Measurements from ENCODE around the gene MSANTD1. TPM values are rescaled to one million over a fixed set of nuclear protein-coding genes. Genes with fewer than 3 reads are reported as not detected.

MSANTD1 gene
- total RNA-seq, 2 donors from 2014 or later, result 1.00 to 2.5 TPM

- Histone ChIP-seq H3K9me3 (ENCODE audit: control insufficient read depth, low read length) (no peaks in the 10 kb centered on the region), H3K9ac (ENCODE audit: extremely low read depth, low read length, poor library complexity, severe bottlenecking) (no peak overlapping the region)
- peaks cover 40% of the 10 kb centered on the region for H3K4me1 Mint-ChIP-seq
These were observed 52.7 kb downstream of the MSANTD1 start for GRCh38 chr4:3301450-3302172.

DNA sequence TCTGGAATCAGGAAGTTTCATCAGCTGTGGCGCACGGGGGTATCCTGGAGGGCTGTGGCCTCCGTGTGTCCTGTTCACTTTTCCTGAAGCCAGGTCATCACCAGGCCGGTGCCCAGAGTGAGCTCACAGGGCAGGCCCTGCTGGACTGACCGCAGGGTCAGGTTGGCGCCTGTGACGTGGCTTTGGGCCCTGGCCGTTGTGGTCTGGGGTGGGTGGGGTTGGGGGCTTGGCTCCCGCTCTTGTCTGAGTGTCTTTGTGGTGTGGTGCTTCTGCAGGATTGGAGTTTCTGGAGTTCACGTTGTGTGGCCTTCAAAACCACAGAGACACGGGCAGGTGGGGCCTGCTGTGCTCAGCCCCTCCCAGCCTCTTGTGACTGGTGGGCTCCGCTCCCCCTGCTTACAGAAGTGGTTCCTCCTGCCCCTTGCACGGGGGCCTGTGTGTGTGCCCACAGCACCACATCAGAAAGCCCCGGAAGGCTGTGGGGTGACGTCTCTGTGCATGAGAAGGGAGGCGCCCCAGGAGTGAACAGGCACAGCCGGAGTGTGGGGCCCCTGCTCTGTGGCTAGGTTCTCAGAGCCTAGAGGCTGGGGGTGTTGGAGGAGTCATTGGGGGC lies 53.3 kb downstream of the MSANTD1 start:
- peak; percentile 28 for DNase-seq

More at GRCh38 chr4:3301450-3302172, 52.7 kb downstream of the MSANTD1 start:
- Histone ChIP-seq H3K4me1 (ENCODE audit: control insufficient read depth, insufficient read depth, low read length) (peaks cover 13% of the 10 kb centered on the region), H3K36me3 (ENCODE audit: control insufficient read depth, insufficient read depth, low read length) (no peaks in the 10 kb centered on the region), H3K27ac (ENCODE audit: low read depth, low read length) (no peak overlapping the region), H3K4me3 (ENCODE audit: low read length) (no peak overlapping the region), H3K27me3 (ENCODE audit: control insufficient read depth, insufficient read depth, low read length, poor library complexity, severe bottlenecking) (no peaks in the 10 kb centered on the region)
- peak; percentile 34 for DNase-seq
- WGBS, 2 experiments (ENCODE audit: insufficient coverage in 1 of 2, insufficient read length in 1 of 2), result 95 to 100% methylated on average over 3 to 15 of the region's 15 CpGs
- no peak overlapping the region for H3K4me3 Mint-ChIP-seq
- peak overlapping the region; percentile 56 for H3K27ac Mint-ChIP-seq
- H3K27me3 Mint-ChIP-seq (ENCODE audit: insufficient read depth), result no peaks in the 10 kb centered on the region
- H3K9me3 Mint-ChIP-seq, result no peaks in the 10 kb centered on the region
- no peak for TF ChIP-seq CTCF (conservative IDR thresholded peaks at IDR 0.05)
- H3K36me3 Mint-ChIP-seq (ENCODE audit: low read depth), result no peaks in the 10 kb centered on the region

More for the DNA sequence above, 53.3 kb downstream of the MSANTD1 start:
- Mint-ChIP-seq H3K4me1 (peaks cover 36% of the 10 kb centered on the region), H3K9me3 (no peaks in the 10 kb centered on the region), H3K27ac (no peak overlapping the region), H3K27me3 (ENCODE audit: insufficient read depth) (no peaks in the 10 kb centered on the region), H3K4me3 (no peak overlapping the region), H3K36me3 (ENCODE audit: low read depth) (no peaks in the 10 kb centered on the region)
- no peaks in the 10 kb centered on the region for H3K9me3 ChIP-seq (ENCODE audit: control insufficient read depth, low read length)
- 93 to 97% methylated on average over 3 to 17 of the region's 17 CpGs for WGBS, 2 experiments (ENCODE audit: insufficient coverage in 1 of 2, insufficient read length in 1 of 2)
- no peak for TF ChIP-seq CTCF (conservative IDR thresholded peaks at IDR 0.05)
- H3K27ac ChIP-seq (ENCODE audit: low read depth, low read length), result peak overlapping the region; percentile 44
- H3K9ac ChIP-seq (ENCODE audit: extremely low read depth, low read length, poor library complexity, severe bottlenecking), result no peak overlapping the region
- no peak overlapping the region for H3K4me3 ChIP-seq (ENCODE audit: low read length)
- no peaks in the 10 kb centered on the region for H3K36me3 ChIP-seq (ENCODE audit: control insufficient read depth, insufficient read depth, low read length)
- peaks cover 13% of the 10 kb centered on the region for H3K4me1 ChIP-seq (ENCODE audit: control insufficient read depth, insufficient read depth, low read length)
- no peaks in the 10 kb centered on the region for H3K27me3 ChIP-seq (ENCODE audit: control insufficient read depth, insufficient read depth, low read length, poor library complexity, severe bottlenecking)

Data from endodermal cell (in vitro differentiated cells).